Cerebellar cortex (tissue), 1 donor: ENCODE data around the gene RPL10A.
"Not testable (repeated sequence)": the region's sequence is repeated elsewhere in the genome, so short reads cannot be mapped to it uniquely, and the experiment has no call there.

Experiments
- DNase-seq: peaks from one replicate; pipeline ENCODE4 v3.0.0-alpha.2; 2015; ENCODE audit warnings: low spot score

Gene RPL10A

GRCh38 chr6:35512740-35513139, 44.5 kb downstream of the RPL10A start, which contains the start of gene TULP1:
TULP1 (minus strand) TSS chr6:35512896; CDS start chr6:35512858, 38 bp downstream.
- no peak for DNase-seq

- no peak for DNase-seq
These were observed 46.4 kb downstream of the RPL10A start for GRCh38 chr6:35514587-35514986.

GRCh38 chr6:35515939-35516338, 47.7 kb downstream of the RPL10A start:
- not testable (repeated sequence) for DNase-seq

- no peak for DNase-seq
These were observed 48.5 kb downstream of the RPL10A start for GRCh38 chr6:35516712-35517111.

GRCh38 chr6:35517978-35518377, 49.8 kb downstream of the RPL10A start:
- DNase-seq = not testable (repeated sequence)

- DNase-seq = no peak
These were observed 50.5 kb downstream of the RPL10A start for GRCh38 chr6:35518566-35519312.

GRCh38 chr6:35519313-35520015, 51.3 kb downstream of the RPL10A start:
- DNase-seq = no peak
